Tongue (tissue), 2 donors: Measurements from ENCODE around the gene RND2. TPM values are rescaled to one million over a fixed set of nuclear protein-coding genes. Genes with fewer than 3 reads are reported as not detected.

Experiments
- DNase-seq: peaks from one replicate; pipeline ENCODE4 v3.0.0-alpha.2; 2015
- total RNA-seq: library from RNA; depleted of rRNA; stranded (reverse); fragments of >200 nt; gene quantifications from one replicate; pipeline ENCODE4 v1.2.3, GENCODE V29; 2014

The RND2 gene
- total RNA-seq, 1 donor from 2014 or later = 0.92 TPM

DNA sequence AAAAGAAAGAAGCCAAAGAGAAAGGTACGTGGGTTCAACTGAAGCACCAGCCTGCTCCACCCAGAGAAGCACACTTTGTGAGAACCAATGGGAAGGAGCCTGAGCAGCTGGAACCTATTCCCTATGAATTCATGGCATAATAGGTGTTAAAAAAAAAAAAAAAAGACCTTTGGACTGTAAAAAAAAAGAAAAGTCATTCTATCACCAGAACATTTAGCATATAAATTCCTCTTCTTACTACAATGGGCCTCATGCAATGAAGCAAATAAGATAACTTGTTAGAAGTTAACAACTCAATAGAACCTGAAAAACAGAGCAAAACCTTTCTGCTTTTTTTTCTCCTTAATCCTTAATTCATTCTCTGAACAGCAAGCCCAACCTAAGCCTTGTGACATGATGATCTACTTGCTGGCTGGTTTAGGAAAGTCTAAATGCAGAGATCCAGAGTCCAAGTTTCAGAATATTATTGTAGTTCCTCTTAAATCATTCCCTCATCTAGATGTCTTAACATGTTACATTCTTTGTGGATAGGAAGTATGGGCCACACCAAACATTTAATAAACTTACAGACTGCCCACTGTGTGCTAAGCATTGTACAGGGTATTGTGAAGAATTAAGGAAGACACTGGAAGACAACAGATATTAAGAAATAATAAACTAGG is 54.7 kb downstream of the RND2 start:
- DNase-seq = no peak

Other genes starting within 250 kb of the RND2 start
- not detected for gene WNK4, start 244.6 kb upstream of the RND2 start, total RNA-seq
- 50.7 TPM for gene COA3, start 226.5 kb upstream of the RND2 start, total RNA-seq
- gene CNTD1, start 226.4 kb upstream of the RND2 start, total RNA-seq = not detected
- 68.7 TPM for gene BECN1, start 200.9 kb upstream of the RND2 start, total RNA-seq
- gene PSME3, start 191.8 kb upstream of the RND2 start, total RNA-seq = 48.5 TPM
- 1.4 TPM for gene AOC2, start 180.7 kb upstream of the RND2 start, total RNA-seq
- 23.0 TPM for gene AOC3, start 174.0 kb upstream of the RND2 start, total RNA-seq
- gene G6PC1, start 124.4 kb upstream of the RND2 start, total RNA-seq = not detected
- gene AARSD1, start 60.8 kb upstream of the RND2 start, total RNA-seq = 16.0 TPM
- 61.5 TPM for gene PTGES3L, start 45.2 kb upstream of the RND2 start, total RNA-seq
- gene RUNDC1, start 44.7 kb upstream of the RND2 start, total RNA-seq = 10.7 TPM
- 1,583 TPM for gene RPL27, start 26.8 kb upstream of the RND2 start, total RNA-seq
- 6.7 TPM for gene IFI35, start 18.4 kb upstream of the RND2 start, total RNA-seq
- 66.7 TPM for gene VAT1, start 2.8 kb upstream of the RND2 start, total RNA-seq
- gene BRCA1, start 100.1 kb downstream of the RND2 start, total RNA-seq = 21.4 TPM
- 102 TPM for gene NBR1, start 146.0 kb downstream of the RND2 start, total RNA-seq
- gene TMEM106A, start 186.6 kb downstream of the RND2 start, total RNA-seq = 5.7 TPM
- gene CCDC200, start 203.4 kb downstream of the RND2 start, total RNA-seq = not detected
- gene RNU2-1, start 208.7 kb downstream of the RND2 start, total RNA-seq = not detected